NCI-H146 (cell line): ENCODE data around the gene CPM.
"Not testable (repeated sequence)": the region's sequence is repeated elsewhere in the genome, so short reads cannot be mapped to it uniquely, and the experiment has no call there.

Experiments
- DNase-seq: peaks from one replicate; lab custom pipeline; 2025; lab: John Stamatoyannopoulos, UW

The CPM gene

GRCh38 chr12:68806488-68807237 is 126.3 kb downstream of the CPM start:
- DNase-seq, result no peak

GRCh38 chr12:68805592-68806120 is 127.3 kb downstream of the CPM start:
- DNase-seq, result no peak

GRCh38 chr12:68804657-68805591 is 128.0 kb downstream of the CPM start:
- no peak for DNase-seq

GRCh38 chr12:68803948-68804656 is 128.9 kb downstream of the CPM start:
- no peak for DNase-seq

- not testable (repeated sequence) for DNase-seq
These were observed 129.9 kb downstream of the CPM start for GRCh38 chr12:68802911-68803651.

GRCh38 chr12:68802372-68802745 is 130.6 kb downstream of the CPM start:
- not testable (repeated sequence) for DNase-seq
